A549 (cell line): ENCODE measurements around the gene CRIP2. TPM values are rescaled to one million over a fixed set of nuclear protein-coding genes. Genes with fewer than 3 reads are reported as not detected.

Source experiments
- ATAC-seq, 2 experiments: fragments of 200-7000 bp in 1 of 2; fragments of >200 bp in 1 of 2; cut with Nextera tagmentation in 1 of 2; cut with Tn5 transposase in 1 of 2; 3 replicates each; pipeline versions ENCODE4 v1.8.0 to v1.9.1; 2018 to 2020; ENCODE audit warnings: mild to moderate bottlenecking in 1 of 2, moderate library complexity in 1 of 2
- CTCF ChIA-PET: fragments of 300-600 bp; sonication (Branson Sonifier 250); formaldehyde crosslinking; extraction: SDS; loops from one replicate; lab custom pipeline; 2021; ENCODE audit warnings: antibody characterized with exemption, inconsistent platforms; lab: Yijun Ruan, JAX
- POLR2A ChIA-PET: fragments of 350-600 bp; formaldehyde crosslinking; extraction: SDS; loops from one replicate; lab custom pipeline; 2021; ENCODE audit warnings: antibody characterized with exemption, inconsistent platforms; lab: Yijun Ruan, JAX
- DNase-seq, 2 experiments: peaks; one replicate each; pipeline versions ENCODE4 v3.0.0 to v3.0.0-alpha.2; 2011 to 2016; ENCODE audit warnings: low read depth in 1 of 2, low spot score in 1 of 2
- FAIRE-seq: peaks from 2 replicates; lab custom pipeline; 2011; peaks lifted over from hg19 to GRCh38; lab: Jason Lieb, UNC
- H3K27ac ChIP-seq, 2 experiments: fragments of >200 bp; sonication (Bioruptor Twin); formaldehyde crosslinking; 3 replicates each; pipeline ENCODE4 v1.5.1; 2016 to 2017
- H3K4me1 ChIP-seq: fragments of >200 bp; sonication (Bioruptor Twin); formaldehyde crosslinking; 3 replicates; pipeline ENCODE4 v1.6.1; 2016
- H3K4me2 ChIP-seq: fragments of >200 bp; sonication (Bioruptor Twin); formaldehyde crosslinking; 3 replicates; pipeline ENCODE4 v1.6.1; 2016
- H3K4me3 ChIP-seq: fragments of >200 bp; sonication (Bioruptor Twin); formaldehyde crosslinking; 3 replicates; pipeline ENCODE4 v1.5.1; 2016
- H3K9me3 ChIP-seq: fragments of >200 bp; sonication (Bioruptor Twin); formaldehyde crosslinking; 3 replicates; pipeline ENCODE4 v1.6.1; 2016
- ATOH8 ChIP-seq: fragments of 250-450 bp; sonication (Bioruptor Pico); IDR thresholded peaks from 2 replicates; pipeline ENCODE4 v1.5.0; 2020; ENCODE audit warnings: low read depth, mild to moderate bottlenecking, moderate library complexity
- CBX8 ChIP-seq: fragments of 200-600 bp; sonication (generic); IDR thresholded peaks from 2 replicates; pipeline ENCODE4 v1.6.1; 2016
- CHD2 ChIP-seq: fragments of 150-350 bp; IDR thresholded peaks from 2 replicates; pipeline ENCODE4 v1.6.1; 2014; ENCODE audit warnings: low read length; ENCODE audit not compliant: partially characterized antibody
- ELK1 ChIP-seq: fragments of 150-350 bp; IDR thresholded peaks from 2 replicates; pipeline ENCODE4 v1.6.1; 2014; ENCODE audit warnings: low read depth, mild to moderate bottlenecking, low read length
- FOXS1 ChIP-seq: fragments of 250-450 bp; sonication (Bioruptor Pico); IDR thresholded peaks from 2 replicates; pipeline ENCODE4 v1.5.0; 2020; ENCODE audit warnings: mild to moderate bottlenecking, moderate library complexity
- KDM5A ChIP-seq: fragments of 200-600 bp; sonication (generic); IDR thresholded peaks from 2 replicates; pipeline ENCODE4 v1.6.1; 2016; ENCODE audit warnings: antibody characterized with exemption, mild to moderate bottlenecking
- MAZ ChIP-seq: fragments of 150-350 bp; IDR thresholded peaks from 2 replicates; pipeline ENCODE4 v1.6.1; 2014; ENCODE audit warnings: antibody characterized with exemption, low read depth, low read length, borderline replicate concordance
- REST ChIP-seq: fragments of 200-600 bp; sonication (generic); IDR thresholded peaks from 2 replicates; pipeline ENCODE4 v1.6.1; 2016; ENCODE audit warnings: antibody characterized with exemption, mild to moderate bottlenecking, moderate library complexity
- RNF2 ChIP-seq: fragments of 200-600 bp; sonication (generic); IDR thresholded peaks from 2 replicates; pipeline ENCODE4 v1.6.1; 2016; ENCODE audit warnings: low read depth, mild to moderate bottlenecking, antibody characterized with exemption, moderate library complexity, borderline replicate concordance
- SREBF2 ChIP-seq: fragments of 450-650 bp; IDR thresholded peaks from 2 replicates; pipeline ENCODE4 v1.6.1; 2014; ENCODE audit warnings: mild to moderate bottlenecking, moderate library complexity
- USF2 ChIP-seq: fragments of 450-650 bp; IDR thresholded peaks from 2 replicates; pipeline ENCODE4 v1.6.1; 2014; ENCODE audit warnings: antibody characterized with exemption
- ZNF302 ChIP-seq: fragments of 250-450 bp; sonication (Bioruptor Pico); IDR thresholded peaks from 2 replicates; pipeline ENCODE4 v1.9.0; 2021; ENCODE audit warnings: inconsistent platforms, mild to moderate bottlenecking, moderate library complexity
- WGBS: methylation state at CpG from one replicate; pipeline ENCODE4 v1.1.6; 2017; ENCODE audit errors: missing lambda C conversion rate; 5-methylcytosine and 5-hydroxymethylcytosine counted together
- polyA plus RNA-seq, 4 experiments: library from polyadenylated mRNA; depleted of rRNA in 3 of 4; stranded (reverse); fragments of >200 nt; fragmentation: RNase III in 1 of 4; extraction: RNeasy Plus Mini Kit Qiagen cat#74134 plus additional on column Dnase treatment in 1 of 4; gene quantifications; 2 replicates in 3 of 4; 3 replicates in 1 of 4; pipeline ENCODE4 v1.2.3, GENCODE V29; 2011 to 2017
- TF ChIP-seq, protein P1 (sequence below): IDR thresholded peaks from 2 replicates; pipeline ENCODE4 v1.6.1; 2012

CRIP2 gene
- polyA plus RNA-seq, 2 of the 4 experiments (the other 2 are of a cell fraction) = 41.0 to 67.3 TPM

GRCh38 chr14:105449276-105450122 is 25.1 kb upstream of the CRIP2 start:
- Histone ChIP-seq H3K9me3 (no peaks in the 10 kb centered on the region), H3K4me3 (no peak overlapping the region), H3K4me2 (no peak overlapping the region), H3K4me1 (0 out of 3 replicates have a peak, but pooled peaks cover 6% of the 10 kb centered on the region), H3K27ac (peak overlapping the region in 1 of 2 experiments; percentile 29; a peak in 1 of 6 replicates)
- POLR2A ChIA-PET = no interaction called here
- no peak for ATAC-seq
- DNase-seq = no peak
- WGBS = 95% methylated on average over 32 of the region's 47 CpGs
- FAIRE-seq = no peak
- TF ChIP-seq REST (no peak), ATOH8 (CRISPR knock-in tag) (no peak), CHD2 (no peak), KDM5A (no peak), CBX8 (no peak), ELK1 (no peak), USF2 (no peak), ZNF302 (CRISPR knock-in tag) (no peak), SREBF2 (no peak), FOXS1 (CRISPR knock-in tag) (no peak)
- TF ChIP-seq, protein P1, sequence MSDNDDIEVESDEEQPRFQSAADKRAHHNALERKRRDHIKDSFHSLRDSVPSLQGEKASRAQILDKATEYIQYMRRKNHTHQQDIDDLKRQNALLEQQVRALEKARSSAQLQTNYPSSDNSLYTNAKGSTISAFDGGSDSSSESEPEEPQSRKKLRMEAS = no peak
- CTCF ChIA-PET = interaction anchor here (4.3 to 4.6 kb wide), 2 partner anchors 9 to 40 kb away, joined by 19 to 21 read pairs; no protein-coding TSS in a partner anchor

DNA sequence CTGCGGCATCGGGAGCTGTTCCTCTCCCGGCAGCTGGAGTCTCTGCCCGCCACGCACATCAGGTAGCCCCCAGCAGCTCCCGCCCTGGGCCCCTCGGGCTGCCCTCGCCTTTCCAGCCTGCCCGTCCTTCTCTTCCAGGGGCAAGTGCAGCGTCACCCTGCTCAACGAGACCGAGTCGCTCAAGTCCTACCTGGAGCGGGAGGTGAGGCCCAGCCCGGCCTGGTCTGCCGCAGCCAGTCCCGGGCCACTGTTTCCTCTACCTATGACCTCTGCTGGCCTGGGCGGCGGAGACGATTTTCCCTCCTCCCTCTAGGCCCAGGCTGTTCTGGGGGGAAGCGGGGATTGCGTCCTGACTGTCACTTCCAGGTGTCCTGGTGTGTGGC is 24.5 kb upstream of the CRIP2 start:
- 90% methylated on average over 22 of the region's 22 CpGs for WGBS

More for the DNA sequence above, 24.5 kb upstream of the CRIP2 start:
- no peak for ATAC-seq
- H3K4me3 ChIP-seq = no peak overlapping the region
- CTCF ChIA-PET = interaction anchor here (4.3 to 4.6 kb wide), 2 partner anchors 10 to 40 kb away, joined by 19 to 21 read pairs; no protein-coding TSS in a partner anchor
- H3K9me3 ChIP-seq = no peaks in the 10 kb centered on the region
- no peak for DNase-seq
- TF ChIP-seq ZNF302 (CRISPR knock-in tag) = no peak
- no peak for TF ChIP-seq MAZ
- no peak for TF ChIP-seq RNF2
- POLR2A ChIA-PET = no interaction called here
- H3K4me1 ChIP-seq = 0 out of 3 replicates have a peak, but pooled peaks cover 6% of the 10 kb centered on the region
- H3K27ac ChIP-seq = no peak overlapping the region
- FAIRE-seq = no peak
- no peak overlapping the region for H3K4me2 ChIP-seq
